Natural killer cell treated with Interleukin-12 subunit alpha and Interleukin-12 subunit beta and Interleukin-15 and Interleukin-18, amount 100 ng/mL, for 72 hours (primary cell): ENCODE results near the gene DEUP1. TPM values are rescaled to one million over a fixed set of nuclear protein-coding genes. Genes with fewer than 3 reads are reported as not detected.

Experiments
- ATAC-seq, 2 donors: fragments of 150-1000 bp; cut with Tn5 transposase in 1 of 2; sonication (Bioruptor Pico), chemical (Tn5 transposase) in 1 of 2; 2 replicates each; pipeline ENCODE4 v1.10.0; 2021
- DNase-seq: peaks from one replicate; pipeline ENCODE4 v3.0.0; 2022; ENCODE audit warnings: low spot score
- H3K27ac Mint-ChIP-seq, 2 donors: 1 replicate in 1 of 2; 2 replicates in 1 of 2; pipeline ENCODE4 v1.8.0; 2022; ENCODE audit warnings: mixed read lengths in 2 of 2, mild to moderate bottlenecking in 1 of 2, moderate library complexity in 1 of 2
- H3K27me3 Mint-ChIP-seq, 2 donors: 1 replicate in 1 of 2; 2 replicates in 1 of 2; pipeline ENCODE4 v1.8.0; 2022; ENCODE audit warnings: mixed read lengths in 2 of 2
- H3K36me3 Mint-ChIP-seq: one replicate; pipeline ENCODE4 v1.8.0; 2022; ENCODE audit warnings: mixed read lengths
- H3K4me1 Mint-ChIP-seq, 2 donors: 1 replicate in 1 of 2; 2 replicates in 1 of 2; pipeline ENCODE4 v1.8.0; 2022; ENCODE audit warnings: low read depth in 2 of 2, mixed read lengths in 2 of 2, mild to moderate bottlenecking in 1 of 2
- H3K4me3 Mint-ChIP-seq: one replicate; pipeline ENCODE4 v1.8.0; 2022; ENCODE audit warnings: mixed read lengths
- H3K9me3 Mint-ChIP-seq: 2 replicates; pipeline ENCODE4 v1.8.0; 2022; ENCODE audit warnings: mixed read lengths
- total RNA-seq, 2 donors: library from RNA; stranded (reverse); gene quantifications; one replicate each; pipeline ENCODE4 v1.2.3, GENCODE V29; 2022

DEUP1 gene
- total RNA-seq, 2 donors from 2014 or later, result not detected

GRCh38 chr11:93323747-93324146 lies 6.8 kb upstream of the DEUP1 start:
- no peak for ATAC-seq
- Mint-ChIP-seq H3K9me3 (peaks cover under 1% of the 10 kb centered on the region), H3K27ac (no peak overlapping the region)

GRCh38 chr11:93324500-93324899 lies 6.0 kb upstream of the DEUP1 start:
- no peak for DNase-seq
- Mint-ChIP-seq H3K36me3 (no peaks in the 10 kb centered on the region), H3K4me3 (no peak overlapping the region), H3K9me3 (no peaks in the 10 kb centered on the region), H3K4me1 (no peaks in the 10 kb centered on the region), H3K27ac (no peak overlapping the region), H3K27me3 (peaks cover 6 to 14% of the 10 kb centered on the region in 2 donors)
- ATAC-seq, result no peak

More at GRCh38 chr11:93323747-93324146, 6.8 kb upstream of the DEUP1 start:
- H3K4me1 Mint-ChIP-seq, result no peaks in the 10 kb centered on the region
- no peak for DNase-seq
- H3K4me3 Mint-ChIP-seq, result no peak overlapping the region
- peaks cover 2% of the 10 kb centered on the region for H3K36me3 Mint-ChIP-seq
- peaks cover 0 to 16% of the 10 kb centered on the region in 2 donors for H3K27me3 Mint-ChIP-seq

GRCh38 chr11:93326681-93327080 lies 3.9 kb upstream of the DEUP1 start:
- H3K36me3 Mint-ChIP-seq, result no peaks in the 10 kb centered on the region
- H3K4me3 Mint-ChIP-seq, result no peak overlapping the region
- no peak overlapping the region for H3K27ac Mint-ChIP-seq
- no peak for ATAC-seq
- DNase-seq, result no peak
- H3K9me3 Mint-ChIP-seq, result no peaks in the 10 kb centered on the region
- H3K27me3 Mint-ChIP-seq, result peaks cover 15 to 27% of the 10 kb centered on the region in 2 donors
- H3K4me1 Mint-ChIP-seq, result no peaks in the 10 kb centered on the region

GRCh38 chr11:93329936-93330445 lies 551 bp upstream of the DEUP1 start:
- no peak overlapping the region for H3K4me3 Mint-ChIP-seq
- H3K9me3 Mint-ChIP-seq, result no peaks in the 10 kb centered on the region
- H3K27me3 Mint-ChIP-seq, result peaks cover 18 to 43% of the 10 kb centered on the region in 2 donors
- no peak for DNase-seq
- H3K27ac Mint-ChIP-seq, result no peak overlapping the region
- H3K4me1 Mint-ChIP-seq, result no peaks in the 10 kb centered on the region
- no peak for ATAC-seq
- H3K36me3 Mint-ChIP-seq, result no peaks in the 10 kb centered on the region

- Mint-ChIP-seq H3K36me3 (no peaks in the 10 kb centered on the region), H3K4me1 (no peaks in the 10 kb centered on the region), H3K4me3 (no peak overlapping the region), H3K27ac (no peak overlapping the region), H3K27me3 (peaks cover 0 to 13% of the 10 kb centered on the region in 2 donors), H3K9me3 (peaks cover 2% of the 10 kb centered on the region)
- no peak for ATAC-seq
- no peak for DNase-seq
These were observed 9.7 kb downstream of the DEUP1 start for GRCh38 chr11:93340223-93340622.

- no peak for ATAC-seq
- Mint-ChIP-seq H3K27ac (no peak overlapping the region), H3K9me3 (peaks cover 10% of the 10 kb centered on the region), H3K27me3 (peaks cover 0 to 12% of the 10 kb centered on the region in 2 donors), H3K4me3 (no peak overlapping the region), H3K36me3 (peaks cover 4% of the 10 kb centered on the region), H3K4me1 (no peaks in the 10 kb centered on the region)
- DNase-seq, result no peak
These were observed 14.4 kb downstream of the DEUP1 start for GRCh38 chr11:93344855-93345333.

GRCh38 chr11:93348930-93349329 lies 18.4 kb downstream of the DEUP1 start:
- peaks cover 8% of the 10 kb centered on the region for H3K9me3 Mint-ChIP-seq

GRCh38 chr11:93350835-93351234 lies 20.3 kb downstream of the DEUP1 start:
- Mint-ChIP-seq H3K4me3 (no peak overlapping the region), H3K27me3 (peaks cover 0 to 12% of the 10 kb centered on the region in 2 donors), H3K4me1 (no peaks in the 10 kb centered on the region), H3K27ac (no peak overlapping the region), H3K9me3 (peaks cover 8% of the 10 kb centered on the region), H3K36me3 (peaks cover 4% of the 10 kb centered on the region)
- DNase-seq, result no peak
- ATAC-seq, result no peak

More at GRCh38 chr11:93348930-93349329, 18.4 kb downstream of the DEUP1 start:
- DNase-seq, result no peak
- Mint-ChIP-seq H3K36me3 (peaks cover 4% of the 10 kb centered on the region), H3K27me3 (peaks cover 0 to 12% of the 10 kb centered on the region in 2 donors), H3K4me1 (no peaks in the 10 kb centered on the region), H3K27ac (no peak overlapping the region), H3K4me3 (no peak overlapping the region)
- no peak for ATAC-seq

- Mint-ChIP-seq H3K9me3 (peaks cover 4% of the 10 kb centered on the region), H3K27ac (no peak overlapping the region), H3K4me3 (no peak overlapping the region), H3K4me1 (no peaks in the 10 kb centered on the region), H3K27me3 (no peaks in the 10 kb centered on the region), H3K36me3 (peaks cover 10% of the 10 kb centered on the region)
- DNase-seq (no peak), ATAC-seq (no peak)
These were observed 28.9 kb downstream of the DEUP1 start for GRCh38 chr11:93359396-93359795.

- H3K27me3 Mint-ChIP-seq, result no peaks in the 10 kb centered on the region
- H3K27ac Mint-ChIP-seq, result no peak overlapping the region
- DNase-seq (no peak), ATAC-seq (no peak)
- H3K4me3 Mint-ChIP-seq, result no peak overlapping the region
- H3K9me3 Mint-ChIP-seq, result peaks cover 4% of the 10 kb centered on the region
- no peaks in the 10 kb centered on the region for H3K4me1 Mint-ChIP-seq
- peaks cover 10% of the 10 kb centered on the region for H3K36me3 Mint-ChIP-seq
These were observed 30.9 kb downstream of the DEUP1 start for GRCh38 chr11:93361435-93361834.

- no peak for ATAC-seq
- H3K4me1 Mint-ChIP-seq, result no peaks in the 10 kb centered on the region
These were observed 37.5 kb downstream of the DEUP1 start for GRCh38 chr11:93368022-93368421.

GRCh38 chr11:93370260-93370659 lies 39.7 kb downstream of the DEUP1 start:
- Mint-ChIP-seq H3K27me3 (no peaks in the 10 kb centered on the region), H3K36me3 (no peaks in the 10 kb centered on the region), H3K4me3 (no peak overlapping the region), H3K9me3 (peaks cover 5% of the 10 kb centered on the region), H3K4me1 (no peaks in the 10 kb centered on the region), H3K27ac (no peak overlapping the region)
- ATAC-seq (no peak), DNase-seq (no peak)

More at GRCh38 chr11:93368022-93368421, 37.5 kb downstream of the DEUP1 start:
- H3K27me3 Mint-ChIP-seq, result no peaks in the 10 kb centered on the region
- H3K27ac Mint-ChIP-seq, result no peak overlapping the region
- no peaks in the 10 kb centered on the region for H3K36me3 Mint-ChIP-seq
- H3K4me3 Mint-ChIP-seq, result no peak overlapping the region
- peaks cover 5% of the 10 kb centered on the region for H3K9me3 Mint-ChIP-seq
- no peak for DNase-seq

- H3K4me3 Mint-ChIP-seq, result no peak overlapping the region
- no peaks in the 10 kb centered on the region for H3K9me3 Mint-ChIP-seq
- ATAC-seq (no peak), DNase-seq (no peak)
- no peak overlapping the region for H3K27ac Mint-ChIP-seq
- no peaks in the 10 kb centered on the region for H3K4me1 Mint-ChIP-seq
- no peaks in the 10 kb centered on the region for H3K36me3 Mint-ChIP-seq
- H3K27me3 Mint-ChIP-seq, result peaks cover under 1 to 4% of the 10 kb centered on the region in 2 donors
These were observed 59.2 kb downstream of the DEUP1 start for GRCh38 chr11:93389737-93390136.

GRCh38 chr11:93392867-93393266 lies 62.3 kb downstream of the DEUP1 start:
- no peaks in the 10 kb centered on the region for H3K36me3 Mint-ChIP-seq
- no peak overlapping the region for H3K27ac Mint-ChIP-seq
- DNase-seq, result no peak
- H3K27me3 Mint-ChIP-seq, result peaks cover 2 to 6% of the 10 kb centered on the region in 2 donors
- ATAC-seq, result no peak
- no peaks in the 10 kb centered on the region for H3K4me1 Mint-ChIP-seq
- H3K9me3 Mint-ChIP-seq, result no peaks in the 10 kb centered on the region
- no peak overlapping the region for H3K4me3 Mint-ChIP-seq

GRCh38 chr11:93393386-93393785 lies 62.8 kb downstream of the DEUP1 start:
- Mint-ChIP-seq H3K9me3 (no peaks in the 10 kb centered on the region), H3K27me3 (peaks cover 2 to 6% of the 10 kb centered on the region in 2 donors)

More at GRCh38 chr11:93393386-93393785, 62.8 kb downstream of the DEUP1 start:
- H3K36me3 Mint-ChIP-seq, result no peaks in the 10 kb centered on the region
- ATAC-seq (no peak), DNase-seq (no peak)
- no peaks in the 10 kb centered on the region for H3K4me1 Mint-ChIP-seq
- no peak overlapping the region for H3K27ac Mint-ChIP-seq
- no peak overlapping the region for H3K4me3 Mint-ChIP-seq
